ENCODE data around the gene FRK.

DNA sequence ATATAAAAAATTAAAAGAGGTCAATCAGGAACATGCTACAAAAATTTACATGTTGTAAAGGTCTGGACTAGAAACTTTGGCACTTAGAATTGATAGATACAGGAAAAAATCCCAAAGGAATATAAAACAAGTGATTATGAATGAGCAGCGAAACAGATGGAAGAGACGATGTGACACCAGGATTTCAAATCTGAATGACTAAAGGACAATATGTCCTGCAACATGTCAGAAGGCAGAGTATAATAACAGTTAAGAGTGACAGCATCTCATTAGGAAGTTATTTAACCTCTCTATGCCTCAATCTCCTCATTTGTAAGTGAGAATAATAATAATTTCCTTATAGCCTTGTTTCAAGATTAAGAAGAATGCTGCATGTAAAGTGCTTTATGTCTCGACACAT lies 50.3 kb downstream of the FRK start:
- TF ChIP-seq POLR2A (IDR thresholded peaks at IDR 0.05) = no peak
- TF ChIP-seq, protein P1, sequence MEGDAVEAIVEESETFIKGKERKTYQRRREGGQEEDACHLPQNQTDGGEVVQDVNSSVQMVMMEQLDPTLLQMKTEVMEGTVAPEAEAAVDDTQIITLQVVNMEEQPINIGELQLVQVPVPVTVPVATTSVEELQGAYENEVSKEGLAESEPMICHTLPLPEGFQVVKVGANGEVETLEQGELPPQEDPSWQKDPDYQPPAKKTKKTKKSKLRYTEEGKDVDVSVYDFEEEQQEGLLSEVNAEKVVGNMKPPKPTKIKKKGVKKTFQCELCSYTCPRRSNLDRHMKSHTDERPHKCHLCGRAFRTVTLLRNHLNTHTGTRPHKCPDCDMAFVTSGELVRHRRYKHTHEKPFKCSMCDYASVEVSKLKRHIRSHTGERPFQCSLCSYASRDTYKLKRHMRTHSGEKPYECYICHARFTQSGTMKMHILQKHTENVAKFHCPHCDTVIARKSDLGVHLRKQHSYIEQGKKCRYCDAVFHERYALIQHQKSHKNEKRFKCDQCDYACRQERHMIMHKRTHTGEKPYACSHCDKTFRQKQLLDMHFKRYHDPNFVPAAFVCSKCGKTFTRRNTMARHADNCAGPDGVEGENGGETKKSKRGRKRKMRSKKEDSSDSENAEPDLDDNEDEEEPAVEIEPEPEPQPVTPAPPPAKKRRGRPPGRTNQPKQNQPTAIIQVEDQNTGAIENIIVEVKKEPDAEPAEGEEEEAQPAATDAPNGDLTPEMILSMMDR (IDR thresholded peaks at IDR 0.05) = no peak

Measured in lower leg skin (tissue), 3 donors.